ENCODE measurements around the gene DMAP1. TPM values are rescaled to one million over a fixed set of nuclear protein-coding genes. Genes with fewer than 3 reads are reported as not detected.

The DMAP1 gene
- total RNA-seq, 1 donor from 2014 or later = 64.7 TPM

DNA sequence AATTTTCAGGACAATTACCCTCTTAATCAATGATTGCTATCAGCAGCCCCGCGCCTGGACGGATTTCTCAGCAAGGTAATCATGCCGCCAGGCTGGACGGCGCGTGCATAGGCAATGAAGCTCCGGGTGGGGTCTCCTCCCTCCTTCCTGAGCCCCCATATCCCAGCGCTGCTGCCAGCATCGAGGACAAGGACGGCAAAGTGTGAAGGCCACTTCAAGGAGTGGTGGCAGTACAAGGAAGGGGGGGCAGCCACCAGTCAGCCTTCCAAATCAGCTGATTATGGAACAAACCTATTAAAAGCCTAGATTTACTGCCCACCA lies 51.1 kb downstream of the DMAP1 start:
- Histone ChIP-seq H3K27me3 (ENCODE audit: control insufficient read depth, insufficient read depth, low read length) (no peaks in the 10 kb centered on the region), H3K4me3 (ENCODE audit: low read depth, low read length) (no peak overlapping the region), H3K36me3 (ENCODE audit: control insufficient read depth, insufficient read depth, low read length) (no peaks in the 10 kb centered on the region)
- DNase-seq (ENCODE audit: low read depth) = no peak
- TF ChIP-seq, protein P1, sequence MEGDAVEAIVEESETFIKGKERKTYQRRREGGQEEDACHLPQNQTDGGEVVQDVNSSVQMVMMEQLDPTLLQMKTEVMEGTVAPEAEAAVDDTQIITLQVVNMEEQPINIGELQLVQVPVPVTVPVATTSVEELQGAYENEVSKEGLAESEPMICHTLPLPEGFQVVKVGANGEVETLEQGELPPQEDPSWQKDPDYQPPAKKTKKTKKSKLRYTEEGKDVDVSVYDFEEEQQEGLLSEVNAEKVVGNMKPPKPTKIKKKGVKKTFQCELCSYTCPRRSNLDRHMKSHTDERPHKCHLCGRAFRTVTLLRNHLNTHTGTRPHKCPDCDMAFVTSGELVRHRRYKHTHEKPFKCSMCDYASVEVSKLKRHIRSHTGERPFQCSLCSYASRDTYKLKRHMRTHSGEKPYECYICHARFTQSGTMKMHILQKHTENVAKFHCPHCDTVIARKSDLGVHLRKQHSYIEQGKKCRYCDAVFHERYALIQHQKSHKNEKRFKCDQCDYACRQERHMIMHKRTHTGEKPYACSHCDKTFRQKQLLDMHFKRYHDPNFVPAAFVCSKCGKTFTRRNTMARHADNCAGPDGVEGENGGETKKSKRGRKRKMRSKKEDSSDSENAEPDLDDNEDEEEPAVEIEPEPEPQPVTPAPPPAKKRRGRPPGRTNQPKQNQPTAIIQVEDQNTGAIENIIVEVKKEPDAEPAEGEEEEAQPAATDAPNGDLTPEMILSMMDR (IDR thresholded peaks at IDR 0.05; ENCODE audit: insufficient read depth, low read length, poor library complexity, severe bottlenecking) = no peak

DNA sequence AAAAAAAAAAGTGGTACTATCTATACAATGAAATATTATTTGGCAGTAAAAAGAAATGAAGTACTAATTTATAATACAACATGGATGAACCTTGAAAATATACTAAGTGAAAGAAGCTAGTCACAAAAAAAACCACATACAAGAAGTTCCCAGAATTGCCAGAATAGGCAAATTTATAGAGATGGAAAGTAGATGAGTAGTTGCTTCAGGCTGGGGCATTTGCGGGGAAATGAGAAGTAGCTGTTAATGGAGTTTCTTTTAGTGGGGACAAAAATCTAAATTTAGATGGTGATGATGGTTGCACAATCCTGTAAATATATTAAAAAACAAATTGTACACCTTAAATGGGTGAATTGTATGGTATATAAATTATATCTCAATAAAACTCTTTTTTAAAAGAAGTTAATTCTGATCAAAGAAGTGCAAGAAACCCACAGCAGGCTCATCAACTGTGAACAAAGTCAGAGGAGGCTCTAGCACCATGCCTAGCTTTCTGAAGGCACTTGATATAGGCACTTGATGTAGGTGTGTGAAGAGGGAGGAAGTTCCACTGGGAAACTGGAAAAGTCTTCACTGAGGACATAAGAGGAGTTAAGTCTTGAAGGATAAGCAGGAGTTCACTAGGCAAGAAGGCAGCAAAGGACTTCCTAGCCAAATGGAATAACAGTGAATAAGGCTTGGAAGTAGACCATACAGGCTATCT lies 52.5 kb downstream of the DMAP1 start:
- TF ChIP-seq, protein P1 (IDR thresholded peaks at IDR 0.05; ENCODE audit: insufficient read depth, low read length, poor library complexity, severe bottlenecking) = no peak
- no peaks in the 10 kb centered on the region for H3K36me3 ChIP-seq (ENCODE audit: control insufficient read depth, insufficient read depth, low read length)
- H3K27me3 ChIP-seq (ENCODE audit: control insufficient read depth, insufficient read depth, low read length) = no peaks in the 10 kb centered on the region
- no peak overlapping the region for H3K4me3 ChIP-seq (ENCODE audit: low read depth, low read length)
- DNase-seq (ENCODE audit: low read depth) = no peak

DNA sequence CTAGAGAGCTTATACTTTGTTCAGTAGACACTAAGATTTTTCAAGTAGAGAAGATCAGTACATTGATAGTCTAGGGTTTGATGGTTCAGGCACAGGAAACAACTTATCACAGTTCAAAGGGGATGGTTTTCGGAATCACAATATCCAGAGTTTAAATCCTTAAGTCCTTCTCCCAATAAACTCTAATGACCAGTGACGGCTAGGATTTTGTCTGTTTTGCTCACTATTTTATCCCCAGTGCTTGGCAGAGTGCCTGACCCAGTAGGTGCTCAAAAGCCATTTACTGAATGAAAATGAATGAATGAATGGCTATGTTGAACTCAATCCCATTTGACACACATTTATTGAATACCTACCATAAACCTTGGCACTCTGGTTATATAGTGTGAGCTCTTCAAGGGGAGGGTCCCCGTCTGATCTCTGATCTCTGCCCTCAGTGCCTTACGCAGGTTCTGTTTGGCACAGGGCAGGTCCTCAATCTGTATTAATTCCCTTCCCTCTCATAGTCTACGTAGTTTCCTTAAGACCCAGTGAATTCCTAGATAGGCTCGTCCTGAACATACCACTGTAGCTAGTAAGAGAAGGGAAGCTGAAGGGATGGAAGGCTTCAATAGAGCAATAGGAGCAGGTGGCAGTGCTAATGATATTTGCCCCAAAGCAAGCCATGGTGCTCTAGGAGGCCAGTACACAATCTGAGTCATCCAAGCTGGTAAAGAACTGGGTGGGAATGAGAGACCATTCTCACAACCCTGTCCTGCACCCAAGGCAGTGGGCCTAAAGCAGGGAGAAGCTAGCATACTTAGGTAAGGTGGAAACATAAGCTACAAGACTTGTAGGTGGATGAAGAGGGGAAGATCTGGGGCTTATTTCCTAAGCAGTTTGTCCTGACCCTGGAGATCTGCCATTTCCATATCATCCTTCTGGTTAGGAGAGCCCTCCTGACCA lies 53.4 kb downstream of the DMAP1 start:
- no peak for DNase-seq (ENCODE audit: low read depth)
- Histone ChIP-seq H3K27me3 (ENCODE audit: control insufficient read depth, insufficient read depth, low read length) (no peaks in the 10 kb centered on the region), H3K36me3 (ENCODE audit: control insufficient read depth, insufficient read depth, low read length) (no peaks in the 10 kb centered on the region), H3K4me3 (ENCODE audit: low read depth, low read length) (no peak overlapping the region)
- TF ChIP-seq, protein P1 (IDR thresholded peaks at IDR 0.05; ENCODE audit: insufficient read depth, low read length, poor library complexity, severe bottlenecking) = no peak

DNA sequence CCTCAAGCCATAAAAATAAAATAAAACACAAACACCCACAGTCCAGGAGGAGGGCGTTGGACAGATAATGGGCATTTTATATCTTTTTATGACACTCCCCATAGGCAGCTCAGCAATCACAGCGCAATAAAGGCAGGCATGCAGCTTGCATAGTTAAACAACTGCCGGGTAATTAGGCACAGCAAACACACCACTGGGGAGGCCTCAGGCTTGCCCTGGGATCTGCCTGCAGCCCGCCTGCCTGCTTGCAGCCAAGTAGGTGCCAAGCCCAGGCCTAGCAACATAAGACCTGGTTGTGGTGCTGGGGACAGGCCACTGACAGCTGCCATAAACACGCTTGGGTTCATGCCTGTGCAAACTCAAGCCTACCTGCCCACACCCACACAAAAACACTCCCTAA lies 54.2 kb downstream of the DMAP1 start:
- Histone ChIP-seq H3K27me3 (ENCODE audit: control insufficient read depth, insufficient read depth, low read length) (no peaks in the 10 kb centered on the region), H3K36me3 (ENCODE audit: control insufficient read depth, insufficient read depth, low read length) (no peaks in the 10 kb centered on the region), H3K4me3 (ENCODE audit: low read depth, low read length) (no peak overlapping the region)
- no peak for DNase-seq (ENCODE audit: low read depth)
- TF ChIP-seq, protein P1 (IDR thresholded peaks at IDR 0.05; ENCODE audit: insufficient read depth, low read length, poor library complexity, severe bottlenecking) = no peak

DNA sequence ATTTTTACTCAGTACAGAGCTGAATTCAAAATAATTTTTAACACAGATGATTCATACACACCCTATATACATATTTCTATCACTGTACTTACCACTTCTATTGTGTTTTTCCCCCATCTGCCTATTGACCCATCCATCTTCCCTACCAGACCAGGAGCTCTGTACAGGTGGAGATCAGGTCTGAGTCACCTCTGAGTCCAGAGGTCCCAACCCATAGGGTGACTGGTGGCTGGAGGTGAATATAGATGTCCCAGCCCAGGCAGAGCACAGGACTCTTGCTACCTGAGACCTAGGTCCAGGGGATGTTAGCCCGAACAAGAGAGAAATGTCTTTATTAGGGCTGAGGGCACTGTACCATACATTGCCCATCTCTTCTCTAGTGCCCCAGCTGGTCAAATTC lies 54.8 kb downstream of the DMAP1 start:
- TF ChIP-seq, protein P1 (IDR thresholded peaks at IDR 0.05; ENCODE audit: insufficient read depth, low read length, poor library complexity, severe bottlenecking) = no peak
- Histone ChIP-seq H3K36me3 (ENCODE audit: control insufficient read depth, insufficient read depth, low read length) (no peaks in the 10 kb centered on the region), H3K27me3 (ENCODE audit: control insufficient read depth, insufficient read depth, low read length) (no peaks in the 10 kb centered on the region), H3K4me3 (ENCODE audit: low read depth, low read length) (no peak overlapping the region)
- no peak for DNase-seq (ENCODE audit: low read depth)

Other genes starting within 250 kb of the DMAP1 start
- gene DPH2, start 243.5 kb upstream of the DMAP1 start, total RNA-seq = 45.8 and 52.2 TPM in 2 replicates
- gene ATP6V0B, start 238.5 kb upstream of the DMAP1 start, total RNA-seq = 298 and 308 TPM in 2 replicates
- gene B4GALT2, start 234.3 kb upstream of the DMAP1 start, total RNA-seq = 62.6 and 86.8 TPM in 2 replicates
- 4.4 and 9.6 TPM in 2 replicates for gene CCDC24, start 221.9 kb upstream of the DMAP1 start, total RNA-seq
- gene SLC6A9, start 182.0 kb upstream of the DMAP1 start, total RNA-seq = 20.1 and 22.4 TPM in 2 replicates
- gene KLF17, start 94.7 kb upstream of the DMAP1 start, total RNA-seq = not detected in 2 replicates
- gene KLF18, start 71.8 kb upstream of the DMAP1 start, total RNA-seq = not detected in 2 replicates
- gene ERI3, start 141.8 kb downstream of the DMAP1 start, total RNA-seq = 64.8 and 77.6 TPM in 2 replicates
- gene RNF220, start 191.8 kb downstream of the DMAP1 start, total RNA-seq = 112 and 127 TPM in 2 replicates

Measured in kidney epithelial cell (primary cell).